ENCODE results near the gene SLC34A3.

SLC34A3 gene

GRCh38 chr9:137195525-137196220, 35.0 kb upstream of the SLC34A3 start:
- no peak for TF ChIP-seq TAF1 (IDR thresholded peaks at IDR 0.05; ENCODE audit: borderline replicate concordance, insufficient read depth, low read length)
- TF ChIP-seq REST (IDR thresholded peaks at IDR 0.05; ENCODE audit: insufficient read depth in 1 of 2, low read depth in 2 of 2, low read length in 2 of 2): no peak
- no peak for TF ChIP-seq SIN3A (IDR thresholded peaks at IDR 0.05; ENCODE audit: borderline replicate concordance, insufficient read depth, low read length)
- no peak for TF ChIP-seq FOXP2 (optimal IDR thresholded peaks at IDR 0.05; ENCODE audit: borderline replicate concordance, extremely low read depth, extremely low read length, insufficient read depth)
- no peak for TF ChIP-seq POLR2AphosphoS5 (IDR thresholded peaks at IDR 0.05; ENCODE audit: low read depth, low read length)

- TF ChIP-seq POLR2AphosphoS5 (IDR thresholded peaks at IDR 0.05; ENCODE audit: low read depth, low read length): no peak
- TF ChIP-seq SIN3A (IDR thresholded peaks at IDR 0.05; ENCODE audit: borderline replicate concordance, insufficient read depth, low read length): no peak
- no peak for TF ChIP-seq REST (IDR thresholded peaks at IDR 0.05; ENCODE audit: insufficient read depth in 1 of 2, low read depth in 2 of 2, low read length in 2 of 2)
- no peak for TF ChIP-seq FOXP2 (optimal IDR thresholded peaks at IDR 0.05; ENCODE audit: borderline replicate concordance, extremely low read depth, extremely low read length, insufficient read depth)
- no peak for TF ChIP-seq TAF1 (IDR thresholded peaks at IDR 0.05; ENCODE audit: borderline replicate concordance, insufficient read depth, low read length)
Observed at GRCh38 chr9:137198051-137198901, 32.4 kb upstream of the SLC34A3 start.

- TF ChIP-seq TAF1 (IDR thresholded peaks at IDR 0.05; ENCODE audit: borderline replicate concordance, insufficient read depth, low read length) (no peak), POLR2AphosphoS5 (IDR thresholded peaks at IDR 0.05; ENCODE audit: low read depth, low read length) (no peak), FOXP2 (optimal IDR thresholded peaks at IDR 0.05; ENCODE audit: borderline replicate concordance, extremely low read depth, extremely low read length, insufficient read depth) (no peak), REST (IDR thresholded peaks at IDR 0.05; ENCODE audit: insufficient read depth in 1 of 2, low read depth in 2 of 2, low read length in 2 of 2) (no peak)
Observed at GRCh38 chr9:137198902-137199283, 31.8 kb upstream of the SLC34A3 start.

GRCh38 chr9:137199411-137200121, 31.1 kb upstream of the SLC34A3 start:
- no peak for TF ChIP-seq SIN3A (IDR thresholded peaks at IDR 0.05; ENCODE audit: borderline replicate concordance, insufficient read depth, low read length)
- no peak for TF ChIP-seq POLR2AphosphoS5 (IDR thresholded peaks at IDR 0.05; ENCODE audit: low read depth, low read length)
- TF ChIP-seq REST (IDR thresholded peaks at IDR 0.05; ENCODE audit: insufficient read depth in 1 of 2, low read depth in 2 of 2, low read length in 2 of 2): no peak
- TF ChIP-seq TAF1 (IDR thresholded peaks at IDR 0.05; ENCODE audit: borderline replicate concordance, insufficient read depth, low read length): no peak
- TF ChIP-seq FOXP2 (optimal IDR thresholded peaks at IDR 0.05; ENCODE audit: borderline replicate concordance, extremely low read depth, extremely low read length, insufficient read depth): no peak

All from PFSK-1 (cell line).